Measurements from ENCODE around the gene USP6NL. TPM values are rescaled to one million over a fixed set of nuclear protein-coding genes. Genes with fewer than 3 reads are reported as not detected.
"Not testable (repeated sequence)": the region's sequence is repeated elsewhere in the genome, so short reads cannot be mapped to it uniquely, and the experiment has no call there.

USP6NL gene
- total RNA-seq, 1 donor from 2014 or later: 13.8 TPM

- no peaks in the 10 kb centered on the region for H3K4me1 Mint-ChIP-seq (ENCODE audit: unreplicated experiment)
- H3K4me3 Mint-ChIP-seq (ENCODE audit: unreplicated experiment): no peak overlapping the region
- no peaks in the 10 kb centered on the region for H3K9me3 Mint-ChIP-seq (ENCODE audit: unreplicated experiment)
- DNase-seq (ENCODE audit: extremely low spot score, unreplicated experiment): no peak
- H3K27me3 Mint-ChIP-seq (ENCODE audit: unreplicated experiment): no peaks in the 10 kb centered on the region
- peaks cover 9% of the 10 kb centered on the region for H3K36me3 Mint-ChIP-seq (ENCODE audit: unreplicated experiment)
- TF ChIP-seq CTCF (IDR thresholded peaks at IDR 0.05): no peak
- H3K27ac Mint-ChIP-seq (ENCODE audit: unreplicated experiment): no peak overlapping the region
These were observed 109.8 kb downstream of the USP6NL start for GRCh38 chr10:11501600-11501999.

GRCh38 chr10:11499425-11500071, 111.9 kb downstream of the USP6NL start:
- Mint-ChIP-seq H3K4me1 (ENCODE audit: unreplicated experiment) (no peaks in the 10 kb centered on the region), H3K4me3 (ENCODE audit: unreplicated experiment) (no peak overlapping the region), H3K36me3 (ENCODE audit: unreplicated experiment) (peaks cover 4% of the 10 kb centered on the region), H3K27me3 (ENCODE audit: unreplicated experiment) (no peaks in the 10 kb centered on the region), H3K27ac (ENCODE audit: unreplicated experiment) (no peak overlapping the region), H3K9me3 (ENCODE audit: unreplicated experiment) (no peaks in the 10 kb centered on the region)
- TF ChIP-seq CTCF (IDR thresholded peaks at IDR 0.05): no peak
- DNase-seq (ENCODE audit: extremely low spot score, unreplicated experiment): no peak

- no peak overlapping the region for H3K27ac Mint-ChIP-seq (ENCODE audit: unreplicated experiment)
- TF ChIP-seq CTCF (IDR thresholded peaks at IDR 0.05): no peak
- H3K4me3 Mint-ChIP-seq (ENCODE audit: unreplicated experiment): no peak overlapping the region
- peaks cover 10% of the 10 kb centered on the region for H3K36me3 Mint-ChIP-seq (ENCODE audit: unreplicated experiment)
- no peaks in the 10 kb centered on the region for H3K9me3 Mint-ChIP-seq (ENCODE audit: unreplicated experiment)
- DNase-seq (ENCODE audit: extremely low spot score, unreplicated experiment): no peak
- H3K4me1 Mint-ChIP-seq (ENCODE audit: unreplicated experiment): no peaks in the 10 kb centered on the region
- H3K27me3 Mint-ChIP-seq (ENCODE audit: unreplicated experiment): no peaks in the 10 kb centered on the region
These were observed 113.1 kb downstream of the USP6NL start for GRCh38 chr10:11498399-11498798.

- not testable (repeated sequence) for DNase-seq (ENCODE audit: extremely low spot score, unreplicated experiment); H3K4me3 Mint-ChIP-seq (ENCODE audit: unreplicated experiment); H3K27ac Mint-ChIP-seq (ENCODE audit: unreplicated experiment); H3K4me1 Mint-ChIP-seq (ENCODE audit: unreplicated experiment); H3K27me3 Mint-ChIP-seq (ENCODE audit: unreplicated experiment); H3K9me3 Mint-ChIP-seq (ENCODE audit: unreplicated experiment)
- peaks cover 24% of the 10 kb centered on the region for H3K36me3 Mint-ChIP-seq (ENCODE audit: unreplicated experiment)
- TF ChIP-seq CTCF (IDR thresholded peaks at IDR 0.05): peak; percentile 63
These were observed 116.5 kb downstream of the USP6NL start for GRCh38 chr10:11494923-11495322.

GRCh38 chr10:11493646-11494045, 117.8 kb downstream of the USP6NL start:
- no peaks in the 10 kb centered on the region for H3K27me3 Mint-ChIP-seq (ENCODE audit: unreplicated experiment)
- H3K27ac Mint-ChIP-seq (ENCODE audit: unreplicated experiment): no peak overlapping the region
- DNase-seq (ENCODE audit: extremely low spot score, unreplicated experiment): no peak
- H3K4me3 Mint-ChIP-seq (ENCODE audit: unreplicated experiment): no peak overlapping the region
- TF ChIP-seq CTCF (IDR thresholded peaks at IDR 0.05): no peak
- peaks cover 29% of the 10 kb centered on the region for H3K36me3 Mint-ChIP-seq (ENCODE audit: unreplicated experiment)
- no peaks in the 10 kb centered on the region for H3K9me3 Mint-ChIP-seq (ENCODE audit: unreplicated experiment)
- no peaks in the 10 kb centered on the region for H3K4me1 Mint-ChIP-seq (ENCODE audit: unreplicated experiment)

Measured in osteocyte (in vitro differentiated cells).